CD4-positive, alpha-beta T cell treated with Interleukin-4 for 1 hour (primary cell): Measurements from ENCODE around the gene CAPN5.

Source experiments
- DNase-seq, 2 donors: peaks; one replicate each; pipeline ENCODE4 v3.0.0-alpha.2; 2020 to 2022

Gene CAPN5

GRCh38 chr11:77138106-77138649 is 71.4 kb downstream of the CAPN5 start:
- DNase-seq: no peak

- DNase-seq: no peak
Measured at GRCh38 chr11:77139201-77139600, 72.4 kb downstream of the CAPN5 start.

- no peak for DNase-seq
Measured at GRCh38 chr11:77140231-77140851, 73.6 kb downstream of the CAPN5 start.

- DNase-seq: no peak
Measured at GRCh38 chr11:77141034-77141433, 74.3 kb downstream of the CAPN5 start.

- DNase-seq: no peak
Measured at GRCh38 chr11:77141475-77141874, 74.7 kb downstream of the CAPN5 start.

GRCh38 chr11:77142091-77142975 is 75.6 kb downstream of the CAPN5 start:
- peak; percentile 15 to 21 for DNase-seq

GRCh38 chr11:77143405-77144020 is 76.7 kb downstream of the CAPN5 start:
- DNase-seq: no peak

GRCh38 chr11:77144196-77144856 is 77.6 kb downstream of the CAPN5 start:
- DNase-seq: no peak

- no peak for DNase-seq
Measured at GRCh38 chr11:77144857-77145428, 78.2 kb downstream of the CAPN5 start.

- DNase-seq: no peak
Measured at GRCh38 chr11:77146261-77147035, 79.7 kb downstream of the CAPN5 start.

GRCh38 chr11:77147036-77147315 is 80.2 kb downstream of the CAPN5 start:
- DNase-seq: no peak

GRCh38 chr11:77147668-77148321 is 81.0 kb downstream of the CAPN5 start:
- DNase-seq: peak; percentile 22 to 42

GRCh38 chr11:77148963-77149715 is 82.4 kb downstream of the CAPN5 start:
- no peak for DNase-seq

- DNase-seq: no peak
Measured at GRCh38 chr11:77149716-77150392, 83.1 kb downstream of the CAPN5 start.

GRCh38 chr11:77150836-77151235 is 84.1 kb downstream of the CAPN5 start:
- DNase-seq: no peak

GRCh38 chr11:77151804-77152509 is 85.2 kb downstream of the CAPN5 start:
- peak; percentile 29 to 39 for DNase-seq

GRCh38 chr11:77152846-77153245 is 86.1 kb downstream of the CAPN5 start:
- DNase-seq: no peak

GRCh38 chr11:77153276-77154185 is 86.8 kb downstream of the CAPN5 start:
- DNase-seq: no peak
